Ovary (tissue), 9 donors: ENCODE results near the gene FGFRL1. TPM values are rescaled to one million over a fixed set of nuclear protein-coding genes. Genes with fewer than 3 reads are reported as not detected.
A peak's percentile ranks its signal among the peaks of the same experiment; 100 is the strongest.

Experiments
- DNase-seq, 5 donors: peaks; one replicate each; pipeline ENCODE4 v3.0.0-alpha.2; 2019 to 2020
- H3K27ac ChIP-seq, 2 donors: fragments of 200-600 bp; one replicate each; pipeline versions ENCODE4 v1.5.1 to v1.8.0; 2019 to 2022
- H3K27me3 ChIP-seq: fragments of 200-600 bp; one replicate; pipeline ENCODE4 v1.8.0; 2022
- H3K36me3 ChIP-seq: fragments of 200-600 bp; sonication (generic); one replicate; pipeline ENCODE4 v1.5.1; 2019
- H3K4me1 ChIP-seq: one replicate; pipeline ENCODE4 v1.8.1; 2013; ENCODE audit warnings: mild to moderate bottlenecking, moderate library complexity; ENCODE audit not compliant: insufficient read depth
- H3K4me3 ChIP-seq: fragments of 200-600 bp; sonication (generic); one replicate; pipeline ENCODE4 v1.5.1; 2017
- H3K9me3 ChIP-seq, 2 donors: fragments of 200-600 bp in 1 of 2; sonication (generic) in 1 of 2; one replicate each; pipeline versions ENCODE4 v1.5.1 to v1.8.1; 2013 to 2019; ENCODE audit warnings: mild to moderate bottlenecking in 1 of 2, moderate library complexity in 1 of 2
- CTCF ChIP-seq, 3 donors: fragments of 450-650 bp in 2 of 3; fragments of 200-600 bp in 1 of 3; IDR thresholded peaks; one replicate each; pipeline versions ENCODE4 v1.5.1 to v1.8.0; 2016 to 2022; ENCODE audit warnings: antibody characterized with exemption in 3 of 3, mild to moderate bottlenecking in 1 of 3
- EP300 ChIP-seq: sonication (generic); formaldehyde crosslinking; IDR thresholded peaks from one replicate; pipeline ENCODE4 v1.6.1; 2017; ENCODE audit warnings: antibody characterized with exemption
- POLR2A ChIP-seq: fragments of 450-650 bp; IDR thresholded peaks from one replicate; pipeline ENCODE4 v1.6.1; 2017; ENCODE audit warnings: antibody characterized with exemption, mild to moderate bottlenecking, moderate library complexity
- WGBS, 3 donors: extraction: QIAGEN DNeasy Blood & Tissue Kit in 1 of 3; methylation state at CpG; one replicate each; pipeline versions ENCODE4 v1.1.5 to v1.1.7; 2013 to 2017; 5-methylcytosine and 5-hydroxymethylcytosine counted together
- intact Hi-C, 4 donors: fragments of 100-400 bp; cut with DNase I; formaldehyde crosslinking; loops; one replicate each; pipeline versions ENCODE4 v1.11.0 to v1.15.1; 2022 to 2023
- polyA plus RNA-seq, 2 donors: library from polyadenylated mRNA; stranded (reverse); fragments of 200-250 nt in 1 of 2; fragments of 350-450 nt in 1 of 2; fragmentation: Illumina TruSeq in 1 of 2; extraction: RNeasy Lipid Tissue Mini Kit (QIAGEN cat#74804) in 1 of 2; gene quantifications; one replicate each; pipeline ENCODE4 v1.2.3, GENCODE V29; 2013 to 2014
- total RNA-seq, 7 donors: library from RNA; depleted of rRNA in 2 of 7; stranded (reverse); fragments of >200 nt in 2 of 7; fragmentation: NEBNext Ultra II Directional in 3 of 7; extraction: Animal tissue kit (Norgen Biotek cat#: 25700) in 3 of 7; gene quantifications; one replicate each; pipeline versions ENCODE4 v1.1.0 to v1.2.4, GENCODE V29; 2016 to 2023
- donor health status: DM: no; HTN: no; CAD: no; lungs with moderate emphysema.
- donor health status: DM: no; HTN: no; CAD: no.
- donor health status: Bipolar disorder and iron deficiency.
- donor health status: DM: yes; HTN: yes; CAD: no.
- donor health status: DM: no; HTN: no; CAD: no.
- donor health status: DM: yes; HTN: yes; CAD: no.

Gene FGFRL1
- total and polyA plus RNA-seq, 9 donors: 23.4 to 59.1 (median 38.7) TPM

GRCh38 chr4:1055721-1056590, 44.5 kb downstream of the FGFRL1 start:
- Histone ChIP-seq H3K4me3 (no peak overlapping the region), H3K4me1 (peaks cover 6% of the 10 kb centered on the region), H3K36me3 (no peaks in the 10 kb centered on the region), H3K27ac (no peak overlapping the region), H3K27me3 (peaks cover 2% of the 10 kb centered on the region), H3K9me3 (no peaks in the 10 kb centered on the region)
- WGBS, 3 donors: 20 to 31% (median 30%) methylated on average over 34 of the region's 34 CpGs
- intact Hi-C loops: no loop called here
- peak; percentile 39 to 74 (median 66) for DNase-seq
- TF ChIP-seq EP300 (no peak), CTCF (IDR thresholded peaks at IDR 0.05) (no peak), POLR2A (no peak)

- peaks cover 2% of the 10 kb centered on the region for H3K27me3 ChIP-seq
- WGBS, 3 donors: 77 to 82% (median 81%) methylated on average over 28 of the region's 28 CpGs
- DNase-seq: peak in 1 of 5 donors; percentile 24
These were observed 45.4 kb downstream of the FGFRL1 start for GRCh38 chr4:1056671-1057402.

GRCh38 chr4:1057403-1057745, 45.9 kb downstream of the FGFRL1 start:
- H3K36me3 ChIP-seq: no peaks in the 10 kb centered on the region
- no peaks in the 10 kb centered on the region for H3K9me3 ChIP-seq
- 62 to 77% (median 77%) methylated on average over 7 of the region's 7 CpGs for WGBS, 3 donors
- peaks cover 6% of the 10 kb centered on the region for H3K4me1 ChIP-seq
- DNase-seq: no peak
- TF ChIP-seq POLR2A: no peak
- no peak for TF ChIP-seq CTCF (IDR thresholded peaks at IDR 0.05)
- no peak for TF ChIP-seq EP300
- no peak overlapping the region for H3K4me3 ChIP-seq
- H3K27me3 ChIP-seq: peaks cover 2% of the 10 kb centered on the region
- no peak overlapping the region for H3K27ac ChIP-seq
- intact Hi-C loops: no loop called here

More at GRCh38 chr4:1056671-1057402, 45.4 kb downstream of the FGFRL1 start:
- Histone ChIP-seq H3K4me1 (peaks cover 6% of the 10 kb centered on the region), H3K27ac (no peak overlapping the region), H3K9me3 (no peaks in the 10 kb centered on the region), H3K36me3 (no peaks in the 10 kb centered on the region), H3K4me3 (no peak overlapping the region)
- no peak for TF ChIP-seq POLR2A
- TF ChIP-seq EP300: no peak
- TF ChIP-seq CTCF (IDR thresholded peaks at IDR 0.05): no peak
- intact Hi-C loops: no loop called here

GRCh38 chr4:1058198-1058996, 47.0 kb downstream of the FGFRL1 start:
- H3K4me3 ChIP-seq: no peak overlapping the region
- peaks cover 5% of the 10 kb centered on the region for H3K4me1 ChIP-seq
- WGBS, 3 donors: 58 to 66% (median 61%) methylated on average over 35 of the region's 35 CpGs
- peaks cover 2% of the 10 kb centered on the region for H3K27me3 ChIP-seq
- no peaks in the 10 kb centered on the region for H3K36me3 ChIP-seq
- DNase-seq: peak in 2 of 5 donors; percentile 14 to 23
- H3K9me3 ChIP-seq: no peaks in the 10 kb centered on the region
- H3K27ac ChIP-seq: no peak overlapping the region
- TF ChIP-seq EP300 (no peak), CTCF (IDR thresholded peaks at IDR 0.05) (no peak), POLR2A (no peak)
- intact Hi-C loops: no loop called here
